Tongue (tissue), 2 donors: ENCODE measurements around the gene MRFAP1. TPM values are rescaled to one million over a fixed set of nuclear protein-coding genes. Genes with fewer than 3 reads are reported as not detected.

Source experiments
- DNase-seq: peaks from one replicate; pipeline ENCODE4 v3.0.0-alpha.2; 2015
- total RNA-seq: library from RNA; depleted of rRNA; stranded (reverse); fragments of >200 nt; gene quantifications from one replicate; pipeline ENCODE4 v1.2.3, GENCODE V29; 2014

The MRFAP1 gene
- 136 TPM for total RNA-seq

DNA sequence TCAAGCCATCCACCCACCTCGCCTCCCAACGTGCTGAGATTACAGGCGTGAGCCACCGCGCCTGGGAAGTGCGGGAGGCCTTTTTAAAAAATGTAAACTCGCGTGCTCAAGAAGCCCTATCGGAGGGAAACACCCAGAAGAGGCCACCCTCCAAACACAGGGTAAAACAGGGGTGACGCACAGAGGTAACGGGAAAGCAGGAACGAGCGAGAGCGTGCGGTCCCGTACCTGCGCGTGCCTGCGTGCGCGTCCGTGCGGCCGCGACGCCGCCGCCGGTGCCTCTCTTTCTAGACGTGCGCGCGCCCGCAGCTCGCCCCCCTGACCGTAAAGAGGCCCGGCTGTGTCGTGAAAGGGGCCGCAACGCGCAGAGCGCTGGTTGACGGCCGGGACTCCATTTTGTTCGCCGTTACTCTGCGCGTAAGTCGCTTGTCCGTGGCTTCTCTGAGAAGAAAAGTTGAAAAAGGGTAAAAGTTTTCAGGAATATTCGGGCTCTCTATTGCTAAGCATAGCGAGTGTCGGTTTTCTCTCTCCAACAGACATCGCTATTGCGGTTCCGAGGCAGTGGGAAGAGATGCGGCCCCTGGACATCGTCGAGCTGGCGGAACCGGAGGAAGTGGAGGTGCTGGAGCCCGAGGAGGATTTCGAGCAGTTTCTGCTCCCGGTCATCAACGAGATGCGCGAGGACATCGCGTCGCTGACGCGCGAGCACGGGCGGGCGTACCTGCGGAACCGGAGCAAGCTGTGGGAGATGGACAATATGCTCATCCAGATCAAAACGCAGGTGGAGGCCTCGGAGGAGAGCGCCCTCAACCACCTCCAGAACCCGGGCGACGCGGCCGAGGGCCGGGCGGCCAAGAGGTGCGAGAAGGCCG is at the start of gene MRFAP1:
Gene MRFAP1, plus strand, starts transcription at position 394 of the 872 bp plus-strand sequence. Its CDS starts 178 bp downstream, at position 572.
- peak; percentile 98 for DNase-seq

DNA sequence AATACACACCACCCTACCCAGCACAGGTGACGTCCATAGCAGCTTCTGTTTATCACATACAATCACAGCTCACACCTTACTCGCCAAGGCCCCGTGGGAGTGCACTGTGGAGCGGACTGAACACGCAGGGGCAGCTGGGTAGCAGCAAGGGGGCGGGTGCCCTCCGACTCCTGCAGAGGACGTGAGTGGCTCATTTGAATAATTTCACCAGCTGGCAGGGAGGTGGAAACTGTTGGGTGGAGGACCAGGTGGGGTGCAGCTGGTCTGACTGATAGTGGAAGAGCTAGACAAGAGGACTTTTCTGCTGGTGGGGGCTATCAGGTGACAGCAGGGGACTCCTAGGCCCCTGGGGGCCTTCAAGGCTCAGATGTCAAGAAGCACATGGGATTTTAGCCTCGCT is 49.2 kb upstream of the MRFAP1 start:
- peak; percentile 15 for DNase-seq

DNA sequence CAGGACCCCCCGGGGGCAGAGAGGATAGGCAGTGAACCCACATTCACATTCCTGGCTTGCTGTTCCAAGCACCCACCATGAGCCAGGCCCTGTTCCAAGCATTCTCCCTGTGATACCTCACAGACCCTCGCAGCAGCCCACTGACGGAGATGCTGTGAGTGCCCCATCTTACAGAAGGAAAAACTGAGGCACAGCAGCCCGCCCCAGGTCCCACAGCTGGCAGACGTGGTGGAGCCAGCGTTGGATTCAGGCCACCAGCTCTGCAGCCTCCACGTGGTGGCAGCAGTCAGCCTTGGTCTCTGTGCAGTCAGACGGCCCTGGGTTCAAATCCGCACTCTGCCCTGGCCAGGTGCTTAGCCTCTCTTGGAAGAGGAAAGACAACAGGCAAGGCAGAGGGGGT is 48.7 kb upstream of the MRFAP1 start:
- no peak for DNase-seq

DNA sequence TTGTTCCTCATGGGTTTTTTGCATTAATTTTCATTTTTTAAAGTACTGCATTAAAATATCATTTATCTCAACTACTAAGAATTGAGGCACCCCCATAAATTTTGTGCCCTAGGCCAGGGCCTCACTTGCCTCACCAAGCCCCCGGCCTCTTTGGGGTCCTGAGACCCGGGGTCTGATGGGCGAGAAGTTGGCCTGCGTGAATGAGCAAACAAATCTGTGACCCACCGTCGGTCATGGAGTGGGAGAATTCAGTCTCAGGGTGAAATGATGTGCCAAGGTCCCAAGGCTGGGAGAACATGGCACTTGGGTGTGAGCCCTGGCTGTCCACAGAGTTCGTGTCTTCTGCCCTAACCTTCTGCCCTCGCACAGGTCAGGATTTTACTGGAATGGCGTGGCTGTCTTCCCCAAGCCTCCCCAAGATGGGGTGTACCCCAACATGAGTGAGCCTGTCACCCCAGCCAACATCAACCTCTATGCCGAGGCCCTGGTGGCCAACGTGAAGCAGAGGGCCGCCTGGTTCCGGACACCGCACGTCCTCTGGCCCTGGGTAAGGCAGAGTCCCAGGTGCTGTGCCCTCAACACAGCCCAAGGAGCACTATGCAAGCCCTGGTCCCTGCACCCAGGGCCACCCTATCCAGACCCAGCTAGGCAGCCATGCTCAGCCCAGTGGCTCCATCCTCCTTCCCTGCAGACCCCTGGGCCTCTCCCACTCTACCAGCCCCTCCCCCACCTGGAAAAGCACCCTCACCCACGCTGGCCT is 47.5 kb upstream of the MRFAP1 start:
- DNase-seq, result no peak

DNA sequence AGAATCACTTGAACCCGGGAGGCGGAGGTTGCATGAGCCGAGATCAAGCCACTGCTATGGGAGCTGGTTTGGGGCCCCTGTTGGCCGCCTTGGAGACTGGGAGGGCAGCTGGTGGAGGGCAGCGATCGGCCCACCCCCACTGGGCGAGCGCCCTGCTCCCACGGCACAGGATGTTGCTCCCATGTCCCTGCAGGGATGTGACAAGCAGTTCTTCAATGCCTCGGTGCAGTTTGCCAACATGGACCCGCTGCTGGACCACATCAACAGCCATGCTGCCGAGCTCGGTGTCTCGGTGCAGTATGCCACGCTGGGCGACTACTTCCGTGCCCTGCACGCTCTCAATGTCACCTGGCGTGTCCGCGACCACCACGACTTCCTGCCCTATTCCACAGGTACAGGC is 46.1 kb upstream of the MRFAP1 start:
- DNase-seq, result no peak

DNA sequence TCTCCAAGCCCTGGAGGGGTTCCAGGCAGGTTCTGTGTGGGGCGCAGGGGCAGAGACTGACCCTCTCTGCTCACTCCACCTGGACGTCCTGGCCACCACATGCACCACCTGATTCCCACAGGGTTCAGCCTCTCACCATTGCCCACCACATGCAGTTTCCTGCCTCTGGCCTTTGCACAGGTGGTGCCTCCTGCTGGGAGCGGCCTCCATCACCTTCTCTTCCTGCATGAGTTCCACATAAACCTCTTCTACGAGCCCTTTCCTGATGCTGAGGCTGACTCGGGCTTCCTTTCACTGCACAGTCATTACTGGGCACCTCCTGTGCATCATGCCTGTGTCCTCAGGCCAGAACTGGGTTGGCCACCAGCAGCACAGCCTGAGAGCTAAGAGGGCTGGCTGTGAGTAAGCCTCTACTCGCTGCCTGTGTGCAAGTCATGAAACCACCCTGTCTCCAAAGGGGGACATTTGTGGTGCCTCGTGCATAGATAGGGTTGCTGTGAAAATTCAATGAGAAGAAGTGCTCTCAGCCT is 45.6 kb upstream of the MRFAP1 start:
- DNase-seq, result no peak

DNA sequence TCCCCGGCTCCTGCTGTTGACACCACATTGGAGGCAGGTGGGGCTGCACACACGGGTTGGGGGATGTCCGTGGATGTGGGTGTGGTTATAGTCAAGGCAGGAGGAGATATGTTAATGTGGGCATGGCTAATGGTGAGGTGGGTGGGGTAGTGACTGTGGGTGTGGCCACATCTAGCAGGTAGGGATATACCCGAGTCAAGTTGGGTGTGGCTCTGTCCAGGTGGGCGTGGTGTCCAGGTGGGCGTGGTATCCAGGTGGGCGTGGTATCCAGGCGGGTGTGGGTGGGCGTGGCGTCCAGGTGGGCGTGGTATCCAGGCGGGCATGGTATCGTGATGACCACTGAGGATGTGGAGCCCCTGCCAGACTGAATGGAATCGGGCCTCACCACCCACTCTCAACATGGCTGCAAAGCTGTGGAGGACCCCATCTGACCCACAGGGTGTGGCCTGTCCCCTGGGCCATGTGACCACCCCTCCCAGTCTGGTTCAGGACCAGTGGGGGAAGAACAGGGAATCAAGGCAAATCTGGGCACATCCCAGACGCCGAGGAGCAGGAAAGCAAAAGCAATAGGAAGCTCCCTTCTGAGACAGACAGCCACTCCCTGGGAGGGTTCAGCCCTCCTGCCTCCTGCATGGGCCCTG is 44.5 kb upstream of the MRFAP1 start:
- DNase-seq, result no peak

DNA sequence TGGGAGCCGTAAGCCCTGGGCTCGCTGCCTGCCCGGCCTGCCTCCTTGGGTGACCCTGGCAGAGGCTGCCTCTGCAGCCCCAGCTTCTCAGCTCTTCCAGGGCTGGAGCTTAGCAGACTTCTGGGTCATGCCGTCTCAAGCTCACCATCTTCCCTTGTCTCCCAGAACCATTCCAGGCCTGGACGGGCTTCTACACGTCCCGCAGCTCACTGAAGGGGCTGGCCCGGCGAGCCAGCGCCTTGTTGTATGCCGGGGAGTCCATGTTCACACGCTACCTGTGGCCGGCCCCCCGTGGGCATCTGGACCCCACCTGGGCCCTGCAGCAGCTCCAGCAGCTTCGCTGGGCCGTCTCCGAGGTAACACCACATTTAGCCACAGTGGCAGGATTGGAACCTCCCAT is 43.5 kb upstream of the MRFAP1 start:
- no peak for DNase-seq

DNA sequence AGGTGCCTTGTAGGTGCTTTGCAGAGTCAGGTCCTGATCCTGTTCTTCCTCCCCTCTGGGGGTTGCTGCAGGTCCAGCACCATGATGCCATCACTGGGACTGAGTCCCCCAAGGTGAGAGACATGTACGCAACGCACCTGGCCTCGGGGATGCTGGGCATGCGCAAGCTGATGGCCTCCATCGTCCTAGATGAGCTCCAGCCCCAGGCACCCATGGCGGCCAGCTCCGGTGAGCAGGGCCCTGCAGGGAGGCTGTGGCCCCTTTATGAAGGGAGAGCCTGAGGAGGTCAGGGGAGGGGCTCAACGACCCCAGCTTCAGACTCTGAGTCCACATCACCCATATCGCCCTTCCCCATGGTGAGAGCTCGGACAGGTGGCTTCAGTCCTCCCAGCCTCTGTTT is 42.4 kb upstream of the MRFAP1 start:
- no peak for DNase-seq

DNA sequence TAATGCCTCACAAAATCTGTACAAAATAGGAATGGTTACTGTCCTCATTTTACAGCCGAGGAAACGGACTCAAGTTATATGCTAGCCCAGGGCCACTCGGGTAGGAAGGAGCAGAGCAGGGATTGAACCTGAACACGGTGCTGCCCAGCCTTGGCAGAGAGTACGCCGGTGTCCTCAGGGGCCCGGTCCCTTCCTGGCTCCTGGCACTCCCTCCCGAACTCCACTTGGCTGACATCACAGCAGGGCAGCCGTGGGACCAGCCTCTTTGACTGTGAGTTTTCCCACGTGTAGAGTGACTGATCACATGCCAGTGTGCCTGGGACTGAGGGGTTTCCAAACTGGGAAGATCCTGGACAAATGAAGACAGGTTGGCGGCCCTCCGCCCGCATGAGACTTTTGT is 41.8 kb upstream of the MRFAP1 start:
- DNase-seq, result no peak

DNA sequence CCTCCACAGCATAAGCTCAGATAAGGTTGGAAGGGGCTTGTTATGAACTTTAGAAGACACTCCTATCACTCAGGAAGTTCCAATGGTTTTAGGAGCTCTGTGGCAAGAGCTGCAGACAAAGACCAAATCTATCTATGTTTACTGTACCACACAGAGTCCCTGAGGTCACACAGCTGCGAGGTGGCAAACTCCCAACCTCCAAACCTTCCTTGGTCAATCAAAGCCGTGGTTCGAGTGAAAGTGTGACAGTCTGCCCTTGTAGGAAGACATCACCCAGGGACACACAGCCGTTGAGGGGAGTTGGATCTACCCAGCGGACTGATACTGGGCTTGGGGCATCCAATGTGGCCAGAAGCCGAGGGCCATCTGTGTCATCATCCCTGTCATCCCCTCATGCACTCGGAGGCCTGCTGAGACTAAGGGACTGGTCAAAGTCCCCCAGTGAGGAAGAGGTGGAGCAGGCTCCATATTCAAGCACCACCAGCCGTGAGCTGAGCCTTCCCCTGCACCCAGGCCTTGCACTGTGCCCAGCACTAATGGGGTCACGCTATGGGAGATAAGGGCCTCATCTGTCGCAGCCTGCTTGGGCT is 38.7 kb upstream of the MRFAP1 start:
- no peak for DNase-seq

DNA sequence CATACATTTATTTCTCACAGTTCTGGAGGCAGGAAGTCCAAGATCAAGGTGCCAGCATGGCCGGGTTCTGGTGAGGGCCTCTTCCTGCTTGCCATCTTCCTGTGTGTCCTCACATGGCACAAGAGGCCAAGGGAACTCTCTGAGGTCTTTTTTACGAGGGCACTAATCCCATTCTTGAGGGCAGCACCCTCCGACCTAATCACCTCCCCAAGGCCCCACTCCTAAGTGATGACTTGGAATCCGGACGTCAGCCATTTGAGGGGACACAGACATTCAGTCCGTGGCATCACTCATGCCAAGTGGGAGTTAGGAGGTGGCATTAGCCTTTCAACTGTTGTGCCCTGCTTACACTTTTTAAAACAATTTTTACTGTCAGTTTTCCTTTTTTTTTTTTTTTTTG is 38.2 kb upstream of the MRFAP1 start:
- DNase-seq, result no peak

DNA sequence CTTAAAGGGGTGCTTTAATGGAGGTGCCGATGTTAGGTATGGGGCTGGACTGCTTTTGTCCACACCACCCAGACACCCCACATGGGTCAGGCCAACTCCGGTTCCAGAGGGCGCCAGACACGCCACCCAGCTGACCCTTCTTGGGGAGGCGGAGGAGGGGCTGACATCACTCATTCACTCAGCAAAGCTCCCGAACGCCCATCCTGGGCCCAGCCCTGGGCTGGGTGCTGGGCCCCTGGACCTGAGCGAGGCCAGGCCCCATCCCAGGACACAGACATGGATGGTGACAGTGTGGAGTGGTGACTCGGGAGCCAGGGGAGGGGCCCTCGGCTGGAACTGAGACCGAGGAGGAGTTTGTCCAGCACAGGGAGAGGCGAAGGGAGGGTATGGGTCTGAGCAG is 37.4 kb upstream of the MRFAP1 start:
- DNase-seq, result no peak

DNA sequence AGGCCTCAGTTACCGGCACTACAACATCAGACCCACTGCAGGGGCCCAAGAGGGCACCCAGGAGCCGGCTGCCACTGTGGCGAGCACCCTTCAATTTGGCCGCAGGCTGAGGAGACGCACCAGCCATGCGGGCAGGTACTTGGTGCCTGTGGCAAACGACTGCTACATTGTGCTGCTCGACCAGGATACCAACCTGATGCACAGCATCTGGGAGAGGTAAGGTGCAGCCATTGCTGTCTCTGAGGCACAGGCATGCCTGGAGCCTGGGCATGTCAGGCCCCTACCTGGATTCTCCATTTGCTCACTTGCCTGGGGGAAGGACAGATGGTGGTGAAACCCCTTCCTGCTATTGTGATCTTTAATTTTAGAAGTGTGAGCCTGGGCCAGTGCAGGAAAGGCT is 35.4 kb upstream of the MRFAP1 start:
- DNase-seq, result no peak

DNA sequence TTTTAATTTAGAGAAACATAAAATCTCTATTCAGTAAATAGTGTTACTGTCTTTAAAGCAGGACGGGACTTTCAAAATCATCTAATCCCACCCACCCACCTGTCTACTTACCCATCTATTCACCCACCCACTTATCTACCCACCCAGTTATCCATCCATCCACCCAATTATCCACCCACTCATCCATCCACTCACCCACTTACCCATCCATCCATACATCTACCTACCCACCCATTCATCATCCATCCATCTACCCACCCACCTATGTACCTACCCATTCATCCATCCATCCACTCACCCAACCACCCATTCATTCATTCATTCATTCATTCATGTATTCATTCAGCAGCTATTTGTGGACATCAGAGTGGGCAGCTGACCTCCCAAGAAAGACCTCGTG is 34.9 kb upstream of the MRFAP1 start:
- DNase-seq, result no peak

DNA sequence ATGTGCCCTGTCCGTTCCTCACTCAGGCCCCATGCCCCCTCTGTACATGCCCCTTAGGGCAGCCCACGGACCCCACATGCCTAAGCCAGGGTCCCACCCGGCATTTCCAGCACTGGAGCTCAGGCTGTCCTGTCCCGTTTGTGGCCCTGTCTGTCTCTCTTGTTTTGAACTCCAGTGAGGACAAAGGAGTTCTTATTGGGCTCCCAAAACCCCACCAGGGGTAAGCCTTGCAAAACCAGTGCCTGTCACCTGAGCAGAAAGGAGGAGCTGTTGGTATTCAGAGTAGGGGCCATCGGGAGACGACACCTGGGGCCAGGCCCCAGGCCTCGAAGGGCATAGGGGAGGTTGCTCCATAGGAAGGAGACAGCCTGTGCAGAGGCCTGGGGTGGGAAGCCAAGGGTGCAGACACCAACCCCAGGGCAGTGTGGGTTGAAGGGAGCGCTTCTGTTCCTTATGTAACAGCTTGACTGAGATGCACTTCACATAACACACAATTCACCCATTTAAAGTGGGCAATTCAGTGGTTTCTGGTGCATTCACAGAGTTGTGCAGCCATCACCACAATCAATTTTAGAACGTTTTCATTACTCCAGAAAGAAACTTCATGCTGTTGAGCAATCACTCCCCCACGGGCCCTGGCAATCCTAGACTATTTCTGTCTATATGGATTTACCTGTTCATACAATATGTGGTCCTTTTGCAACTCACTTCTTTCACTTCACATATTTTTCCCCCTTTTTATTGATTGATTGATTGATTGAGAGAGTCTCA is 33.8 kb upstream of the MRFAP1 start:
- no peak for DNase-seq

DNA sequence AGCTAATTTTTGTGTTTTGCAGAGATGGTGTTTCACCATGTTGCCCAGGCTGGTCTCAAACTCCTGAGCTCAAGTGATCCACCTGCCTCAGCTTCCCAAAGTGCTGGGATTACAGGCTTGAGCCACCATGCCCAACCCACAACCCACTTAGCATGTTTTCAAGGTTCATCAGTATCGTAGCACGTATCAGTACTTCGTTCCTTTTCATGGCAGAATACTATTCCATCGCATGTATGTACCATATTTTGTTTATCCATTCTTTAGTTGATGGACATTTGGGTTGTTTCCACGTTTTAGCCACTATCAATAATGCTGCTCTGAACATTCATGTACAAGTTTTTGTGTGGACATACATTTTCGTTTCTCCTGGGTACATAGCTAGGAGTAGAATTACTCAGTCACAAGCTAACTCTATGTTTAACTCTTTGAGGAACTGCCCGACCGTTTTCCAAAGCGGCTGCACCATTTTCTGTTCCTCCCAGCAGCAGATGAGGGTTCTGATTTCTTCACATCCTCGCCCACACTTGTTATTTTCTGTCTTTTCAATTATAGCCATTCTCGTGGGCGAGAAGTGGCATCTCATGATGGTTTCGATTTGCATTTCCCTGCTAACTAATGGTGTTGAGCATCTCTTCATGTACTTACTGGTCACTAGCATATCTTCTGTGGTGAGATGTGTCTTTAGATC is 33.0 kb upstream of the MRFAP1 start:
- DNase-seq, result no peak

DNA sequence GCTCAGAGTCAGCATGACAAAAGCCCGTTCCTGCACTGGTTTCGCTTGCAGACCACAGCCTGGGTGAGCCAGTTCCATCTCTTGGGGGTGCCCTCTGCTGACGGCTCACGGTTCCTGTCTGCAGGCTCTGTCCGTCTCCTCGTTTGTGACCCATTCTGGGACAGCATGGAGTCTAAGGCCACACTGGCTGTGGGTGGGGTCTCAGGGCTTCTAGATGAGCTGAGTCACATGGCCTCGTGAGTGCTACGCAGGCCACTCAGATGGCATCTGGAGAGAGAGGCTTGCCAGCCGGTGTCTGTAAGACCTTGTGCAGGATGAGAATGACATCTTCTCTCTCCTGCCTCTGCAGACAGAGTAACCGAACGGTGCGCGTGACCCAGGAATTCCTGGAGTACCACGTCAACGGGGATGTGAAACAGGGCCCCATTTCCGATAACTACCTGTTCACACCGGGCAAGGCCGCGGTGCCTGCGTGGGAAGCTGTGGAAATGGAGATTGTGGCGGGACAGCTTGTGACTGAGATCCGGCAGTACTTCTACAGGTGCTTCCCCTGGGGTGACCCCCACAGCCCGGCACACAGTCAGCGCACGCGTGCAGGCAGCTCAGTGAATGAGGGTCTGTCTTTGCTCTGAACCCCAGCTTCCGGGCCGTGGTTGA is 31.6 kb upstream of the MRFAP1 start:
- no peak for DNase-seq

DNA sequence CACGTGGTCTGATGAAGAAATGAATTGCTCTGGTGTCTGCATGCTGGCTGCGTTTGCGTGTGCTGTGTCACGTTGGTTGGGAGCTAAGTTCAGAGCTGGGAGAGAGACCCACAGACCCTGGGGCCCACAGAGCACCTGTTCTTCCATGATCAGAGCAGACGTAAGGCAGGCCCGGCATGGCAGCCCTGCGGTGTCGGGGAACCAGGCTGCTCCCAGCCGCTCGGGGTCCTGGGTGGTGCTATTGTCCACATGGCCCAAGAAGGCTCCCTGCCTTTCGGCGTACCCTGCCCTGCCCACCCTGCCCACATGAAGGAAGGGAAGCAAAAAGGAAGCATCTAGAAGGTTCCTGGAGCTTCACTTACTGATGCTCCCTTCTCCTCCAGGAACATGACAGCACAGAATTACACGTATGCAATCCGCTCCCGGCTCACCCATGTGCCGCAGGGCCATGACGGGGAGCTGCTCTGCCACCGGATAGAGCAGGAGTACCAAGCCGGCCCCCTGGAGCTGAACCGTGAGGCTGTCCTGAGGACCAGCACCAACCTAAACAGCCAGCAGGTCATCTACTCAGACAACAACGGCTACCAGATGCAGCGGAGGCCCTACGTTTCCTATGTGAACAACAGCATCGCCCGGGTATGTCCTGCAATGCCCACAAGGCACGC is 30.9 kb upstream of the MRFAP1 start:
- no peak for DNase-seq

DNA sequence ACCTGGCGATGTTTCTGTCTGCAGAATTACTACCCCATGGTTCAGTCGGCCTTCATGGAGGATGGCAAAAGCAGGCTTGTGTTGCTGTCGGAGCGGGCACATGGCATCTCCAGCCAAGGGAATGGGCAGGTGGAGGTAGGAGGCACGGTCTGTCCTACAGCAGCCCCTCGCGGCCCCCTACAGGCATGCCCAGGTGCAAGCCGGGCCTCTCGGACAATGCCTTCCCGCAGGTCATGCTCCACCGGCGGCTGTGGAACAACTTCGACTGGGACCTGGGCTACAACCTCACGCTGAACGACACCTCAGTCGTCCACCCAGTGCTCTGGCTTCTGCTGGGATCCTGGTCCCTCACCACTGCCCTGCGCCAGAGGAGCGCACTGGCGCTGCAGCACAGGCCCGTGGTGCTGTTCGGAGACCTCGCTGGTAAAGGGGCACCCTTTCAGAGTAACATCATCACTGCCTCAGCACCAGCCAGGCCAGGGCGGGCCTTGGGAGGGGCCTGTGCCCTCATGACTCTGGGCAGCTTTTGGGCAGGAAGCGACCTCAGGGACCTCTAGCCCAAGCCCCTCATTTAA is 29.5 kb upstream of the MRFAP1 start:
- DNase-seq, result no peak
